Hepatocyte (in vitro differentiated cells): ENCODE results near the gene CYP17A1.

ENCODE experiments used
- CTCF ChIP-seq: fragments of 200-600 bp; sonication (generic); IDR thresholded peaks from 2 replicates; pipeline ENCODE4 v1.5.1; 2016; ENCODE audit warnings: antibody characterized with exemption, mild to moderate bottlenecking; ENCODE audit not compliant: poor library complexity
- EZH2 ChIP-seq: fragments of 200-600 bp; sonication (generic); IDR thresholded peaks from 2 replicates; pipeline ENCODE4 v1.6.1; 2016; ENCODE audit warnings: antibody characterized with exemption, mild to moderate bottlenecking, borderline replicate concordance

GRCh38 chr10:102878629-102879028, 41.4 kb upstream of the CYP17A1 start:
- TF ChIP-seq EZH2: no peak
- no peak for TF ChIP-seq CTCF
